H9 (cell line): ENCODE results near the gene ODAD2. TPM values are rescaled to one million over a fixed set of nuclear protein-coding genes. Genes with fewer than 3 reads are reported as not detected.

Experiments used
- DNase-seq: peaks from one replicate; pipeline ENCODE4 v3.0.0-alpha.2; 2017
- H2AFZ ChIP-seq: one replicate; pipeline ENCODE4 v1.6.1; 2013; ENCODE audit warnings: mild to moderate bottlenecking, low read length, control low read depth, moderate library complexity
- H2AK5ac ChIP-seq: 2 replicates; pipeline ENCODE4 v1.6.1; 2013; ENCODE audit warnings: low read length, control low read depth, mixed read lengths; ENCODE audit not compliant: insufficient read length
- H2BK120ac ChIP-seq: one replicate; pipeline ENCODE4 v1.6.1; 2013; ENCODE audit warnings: low read depth, mild to moderate bottlenecking, low read length, control low read depth, inconsistent platforms; ENCODE audit not compliant: poor library complexity, severe bottlenecking
- H2BK12ac ChIP-seq: 2 replicates; pipeline ENCODE4 v1.6.1; 2013; ENCODE audit warnings: low read length, control low read depth, mixed read lengths, low read depth; ENCODE audit not compliant: insufficient read length
- H2BK15ac ChIP-seq: 2 replicates; pipeline ENCODE4 v1.6.1; 2013; ENCODE audit warnings: low read depth, low read length, control low read depth
- H2BK20ac ChIP-seq: one replicate; pipeline ENCODE4 v1.6.1; 2013; ENCODE audit warnings: low read depth, mild to moderate bottlenecking, low read length, control low read depth, inconsistent platforms; ENCODE audit not compliant: poor library complexity, severe bottlenecking
- H2BK5ac ChIP-seq: 2 replicates; pipeline ENCODE4 v1.6.1; 2013; ENCODE audit warnings: low read length, control low read depth, mixed read lengths; ENCODE audit not compliant: insufficient read length
- H3K14ac ChIP-seq: 2 replicates; pipeline ENCODE4 v1.6.1; 2013; ENCODE audit warnings: low read length, control low read depth; ENCODE audit not compliant: insufficient read depth
- H3K18ac ChIP-seq: 2 replicates; pipeline ENCODE4 v1.6.1; 2013; ENCODE audit warnings: low read depth, mild to moderate bottlenecking, mixed read lengths, low read length, control low read depth; ENCODE audit not compliant: insufficient read length
- H3K23ac ChIP-seq: 2 replicates; pipeline ENCODE4 v1.6.1; 2013; ENCODE audit warnings: low read length, control low read depth, mixed read lengths, low read depth; ENCODE audit not compliant: insufficient read length
- H3K23me2 ChIP-seq: 2 replicates; pipeline ENCODE4 v1.6.1; 2013; ENCODE audit warnings: low read depth, mild to moderate bottlenecking, mixed read lengths, low read length, control low read depth; ENCODE audit not compliant: insufficient read length, poor library complexity, severe bottlenecking
- H3K27ac ChIP-seq: 2 replicates; pipeline ENCODE4 v1.5.1; 2013; ENCODE audit warnings: low read length, control low read depth, mixed read lengths, low read depth; ENCODE audit not compliant: insufficient read length
- H3K27me3 ChIP-seq: 2 replicates; pipeline ENCODE4 v1.6.1; 2013; ENCODE audit warnings: low read length, control low read depth, inconsistent platforms; ENCODE audit not compliant: insufficient read depth
- H3K4ac ChIP-seq: 2 replicates; pipeline ENCODE4 v1.6.1; 2013; ENCODE audit warnings: low read depth, mild to moderate bottlenecking, control low read depth, inconsistent platforms, low read length, moderate library complexity
- H3K4me1 ChIP-seq: 2 replicates; pipeline ENCODE4 v1.6.1; 2013; ENCODE audit warnings: low read length, control low read depth, inconsistent platforms; ENCODE audit not compliant: insufficient read depth
- H3K4me2 ChIP-seq: 2 replicates; pipeline ENCODE4 v1.6.1; 2013; ENCODE audit warnings: low read length, control low read depth, mixed read lengths; ENCODE audit not compliant: insufficient read length, insufficient read depth
- H3K56ac ChIP-seq: 2 replicates; pipeline ENCODE4 v1.6.1; 2013; ENCODE audit warnings: low read depth, mild to moderate bottlenecking, mixed read lengths, low read length, control low read depth; ENCODE audit not compliant: insufficient read length
- H3K79me1 ChIP-seq: 2 replicates; pipeline ENCODE4 v1.6.1; 2013; ENCODE audit warnings: low read depth, mild to moderate bottlenecking, moderate library complexity, low read length, control low read depth, inconsistent platforms; ENCODE audit not compliant: insufficient read depth, poor library complexity, severe bottlenecking
- H3K79me2 ChIP-seq: 2 replicates; pipeline ENCODE4 v1.6.1; 2013; ENCODE audit warnings: low read length, control low read depth, inconsistent platforms; ENCODE audit not compliant: insufficient read depth
- H3K9ac ChIP-seq: 2 replicates; pipeline ENCODE4 v1.6.1; 2013; ENCODE audit warnings: low read length, control low read depth, mixed read lengths; ENCODE audit not compliant: insufficient read length; ENCODE audit errors: extremely low read depth
- H3K9me3 ChIP-seq: one replicate; pipeline ENCODE4 v1.6.1; 2013; ENCODE audit warnings: low read depth, low read length, inconsistent platforms; ENCODE audit not compliant: control insufficient read depth
- H3T11ph ChIP-seq: one replicate; pipeline ENCODE4 v1.6.1; 2013; ENCODE audit warnings: mild to moderate bottlenecking, low read length, control low read depth, inconsistent platforms
- H4K20me1 ChIP-seq: one replicate; pipeline ENCODE4 v1.6.1; 2013; ENCODE audit not compliant: control insufficient read depth, insufficient read length, insufficient read depth
- H4K5ac ChIP-seq: 2 replicates; pipeline ENCODE4 v1.6.1; 2013; ENCODE audit warnings: low read depth, mild to moderate bottlenecking, mixed read lengths, low read length, control low read depth; ENCODE audit not compliant: insufficient read length
- H4K8ac ChIP-seq: replicated peaks from 2 replicates; pipeline ENCODE4 v1.6.1; 2013; ENCODE audit warnings: low read length, control low read depth, mixed read lengths, low read depth; ENCODE audit not compliant: insufficient read length
- H4K91ac ChIP-seq: 2 replicates; pipeline ENCODE4 v1.6.1; 2013; ENCODE audit warnings: low read depth, mild to moderate bottlenecking, moderate library complexity, mixed read lengths, low read length, control low read depth; ENCODE audit not compliant: insufficient read length
- H3K27ac Mint-ChIP-seq, 3 experiments: 2 replicates in 2 of 3; 3 replicates in 1 of 3; pipeline ENCODE4 v1.8.0; 2020 to 2021; ENCODE audit warnings: mixed read lengths in 3 of 3, mild to moderate bottlenecking in 1 of 3, moderate library complexity in 1 of 3
- H3K27me3 Mint-ChIP-seq: 2 replicates; pipeline ENCODE4 v1.8.0; 2021; ENCODE audit warnings: low read depth, mild to moderate bottlenecking, moderate library complexity, mixed read lengths
- H3K36me3 Mint-ChIP-seq, 3 experiments: 2 replicates in 2 of 3; 3 replicates in 1 of 3; pipeline ENCODE4 v1.8.0; 2020 to 2021; ENCODE audit warnings: low read depth in 3 of 3, mixed read lengths in 3 of 3; ENCODE audit not compliant: insufficient read depth in 1 of 3
- H3K4me1 Mint-ChIP-seq, 2 experiments: 2 replicates each; pipeline ENCODE4 v1.8.0; 2020; ENCODE audit warnings: mixed read lengths in 2 of 2
- H3K4me3 Mint-ChIP-seq, 2 experiments: 2 replicates in 1 of 2; 3 replicates in 1 of 2; pipeline ENCODE4 v1.8.0; 2020 to 2021; ENCODE audit warnings: mild to moderate bottlenecking in 2 of 2, mixed read lengths in 2 of 2, moderate library complexity in 1 of 2
- H3K9me3 Mint-ChIP-seq, 2 experiments: 2 replicates in 1 of 2; 3 replicates in 1 of 2; pipeline ENCODE4 v1.8.0; 2020; ENCODE audit warnings: mild to moderate bottlenecking in 2 of 2, mixed read lengths in 2 of 2, moderate library complexity in 1 of 2
- WGBS: extraction: QIAGEN DNeasy Blood & Tissue Kit; methylation state at CpG from one replicate; pipeline ENCODE4 v1.1.7; 2013; ENCODE audit warnings: missing lambda C conversion rate, low lambda C conversion rate, mixed read lengths; ENCODE audit not compliant: insufficient read length; ENCODE audit errors: extremely low coverage; 5-methylcytosine and 5-hydroxymethylcytosine counted together
- total RNA-seq: library from RNA; stranded (reverse); gene quantifications from 2 replicates; pipeline ENCODE4 v1.2.1, GENCODE V29; 2021
- TF ChIP-seq, protein P1 (sequence below): fragments of 200-600 bp; sonication (generic); conservative IDR thresholded peaks from 3 replicates; pipeline ENCODE4 v1.8.0; 2021; ENCODE audit warnings: antibody characterized with exemption, mild to moderate bottlenecking

Gene ODAD2
- total RNA-seq, 1 experiment from 2014 or later = 4.5 TPM

DNA sequence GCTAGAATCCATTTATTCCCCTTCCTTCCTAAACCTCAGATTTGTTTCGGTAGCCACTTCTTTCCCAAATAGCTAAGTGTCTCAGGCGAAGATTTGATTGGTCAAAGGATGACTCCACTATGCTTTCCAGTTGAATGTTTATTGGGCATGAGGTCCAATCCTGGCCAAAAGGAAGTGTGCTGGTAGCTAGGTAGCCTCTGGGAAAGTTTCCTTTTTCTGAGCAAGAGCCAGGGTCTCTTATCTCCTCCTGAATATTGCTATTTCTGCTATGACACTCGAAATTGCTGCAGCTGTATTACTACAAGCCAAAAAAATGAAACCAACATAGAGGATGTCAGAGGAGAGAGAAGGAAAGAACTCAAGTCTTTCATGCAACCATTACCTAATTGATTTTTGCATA is 199.8 kb downstream of the ODAD2 start:
- Histone ChIP-seq H3K23me2 (no peaks in the 10 kb centered on the region), H3K23ac (no peak overlapping the region), H3K56ac (no peak overlapping the region), H3K79me1 (no peaks in the 10 kb centered on the region), H2AFZ (no peak overlapping the region), H3K4me2 (no peak overlapping the region), H3K9me3 (no peaks in the 10 kb centered on the region), H3T11ph (no peak overlapping the region), H3K4me1 (no peaks in the 10 kb centered on the region), H3K18ac (no peak overlapping the region), H4K8ac (no peak overlapping the region), H4K5ac (no peak overlapping the region), H3K27me3 (no peaks in the 10 kb centered on the region), H2BK15ac (no peak overlapping the region), H2BK5ac (no peak overlapping the region), H2AK5ac (no peak overlapping the region), H3K14ac (no peak overlapping the region), H2BK12ac (no peak overlapping the region), H3K27ac (no peak overlapping the region), H4K20me1 (no peaks in the 10 kb centered on the region), H3K9ac (no peak overlapping the region), H4K91ac (no peak overlapping the region), H3K4ac (no peak overlapping the region), H2BK20ac (no peak overlapping the region), H3K79me2 (no peaks in the 10 kb centered on the region), H2BK120ac (no peak overlapping the region)
- H3K27me3 Mint-ChIP-seq = no peaks in the 10 kb centered on the region
- TF ChIP-seq, protein P1, sequence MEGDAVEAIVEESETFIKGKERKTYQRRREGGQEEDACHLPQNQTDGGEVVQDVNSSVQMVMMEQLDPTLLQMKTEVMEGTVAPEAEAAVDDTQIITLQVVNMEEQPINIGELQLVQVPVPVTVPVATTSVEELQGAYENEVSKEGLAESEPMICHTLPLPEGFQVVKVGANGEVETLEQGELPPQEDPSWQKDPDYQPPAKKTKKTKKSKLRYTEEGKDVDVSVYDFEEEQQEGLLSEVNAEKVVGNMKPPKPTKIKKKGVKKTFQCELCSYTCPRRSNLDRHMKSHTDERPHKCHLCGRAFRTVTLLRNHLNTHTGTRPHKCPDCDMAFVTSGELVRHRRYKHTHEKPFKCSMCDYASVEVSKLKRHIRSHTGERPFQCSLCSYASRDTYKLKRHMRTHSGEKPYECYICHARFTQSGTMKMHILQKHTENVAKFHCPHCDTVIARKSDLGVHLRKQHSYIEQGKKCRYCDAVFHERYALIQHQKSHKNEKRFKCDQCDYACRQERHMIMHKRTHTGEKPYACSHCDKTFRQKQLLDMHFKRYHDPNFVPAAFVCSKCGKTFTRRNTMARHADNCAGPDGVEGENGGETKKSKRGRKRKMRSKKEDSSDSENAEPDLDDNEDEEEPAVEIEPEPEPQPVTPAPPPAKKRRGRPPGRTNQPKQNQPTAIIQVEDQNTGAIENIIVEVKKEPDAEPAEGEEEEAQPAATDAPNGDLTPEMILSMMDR = no peak
- H3K27ac Mint-ChIP-seq = no peak overlapping the region
- H3K4me1 Mint-ChIP-seq = peaks cover 4 to 5% of the 10 kb centered on the region in 2 experiments
- no peak overlapping the region for H3K4me3 Mint-ChIP-seq
- no peaks in the 10 kb centered on the region for H3K9me3 Mint-ChIP-seq
- WGBS = no CpG with 5 or more reads among the region's 3 CpGs
- DNase-seq = no peak
- H3K36me3 Mint-ChIP-seq = no peaks in the 10 kb centered on the region
